KMS-11 (cell line): ENCODE results near the gene PBX3.

Experiments
- H2AFZ ChIP-seq: fragments of 200-600 bp; sonication (generic); 2 replicates; pipeline ENCODE4 v1.6.1; 2016; ENCODE audit warnings: antibody characterized with exemption, mixed run types, low read depth
- H3K27ac ChIP-seq: fragments of 200-600 bp; sonication (generic); 2 replicates; pipeline ENCODE4 v1.6.1; 2016; ENCODE audit warnings: mild to moderate bottlenecking, mixed run types
- H3K27me3 ChIP-seq: fragments of 200-600 bp; sonication (generic); 2 replicates; pipeline ENCODE4 v1.6.1; 2017; ENCODE audit warnings: mild to moderate bottlenecking, low read depth, mixed run types, moderate library complexity; ENCODE audit not compliant: insufficient read depth
- H3K36me3 ChIP-seq: fragments of 200-600 bp; sonication (generic); 2 replicates; pipeline ENCODE4 v1.6.1; 2017; ENCODE audit warnings: mild to moderate bottlenecking, mixed run types; ENCODE audit not compliant: insufficient read depth
- H3K4me1 ChIP-seq: fragments of 200-600 bp; sonication (generic); 2 replicates; pipeline ENCODE4 v1.6.1; 2016; ENCODE audit warnings: mild to moderate bottlenecking, low read depth, mixed run types; ENCODE audit not compliant: poor library complexity, severe bottlenecking
- H3K4me2 ChIP-seq: fragments of 200-600 bp; sonication (generic); 2 replicates; pipeline ENCODE4 v1.7.0; 2016; ENCODE audit warnings: mild to moderate bottlenecking, mixed run types
- H3K4me3 ChIP-seq: fragments of 200-600 bp; sonication (generic); IDR thresholded peaks from 2 replicates; pipeline ENCODE4 v1.6.1; 2017; ENCODE audit warnings: low read depth, low read length, mixed read lengths; ENCODE audit not compliant: insufficient read depth
- H3K79me2 ChIP-seq: fragments of 200-600 bp; sonication (generic); 2 replicates; pipeline ENCODE4 v1.6.1; 2016; ENCODE audit warnings: low read depth, mixed run types; ENCODE audit not compliant: insufficient read depth
- H3K9ac ChIP-seq: fragments of 200-600 bp; sonication (generic); 2 replicates; pipeline ENCODE4 v1.6.1; 2016; ENCODE audit warnings: mild to moderate bottlenecking, mixed run types
- H4K20me1 ChIP-seq: fragments of 200-600 bp; sonication (generic); 2 replicates; pipeline ENCODE4 v1.6.1; 2016; ENCODE audit warnings: mild to moderate bottlenecking, mixed run types; ENCODE audit not compliant: insufficient read depth
- CTCF ChIP-seq: fragments of 200-600 bp; sonication (generic); conservative IDR thresholded peaks from 2 replicates; pipeline ENCODE4 v1.6.1; 2017; ENCODE audit warnings: low read depth, mild to moderate bottlenecking, antibody characterized with exemption, low read length, moderate library complexity, mixed read lengths

PBX3 gene

GRCh38 chr9:125931211-125931610 lies 184.0 kb downstream of the PBX3 start:
- peaks cover 34% of the 10 kb centered on the region for H3K79me2 ChIP-seq
- TF ChIP-seq CTCF: no peak
- no peaks in the 10 kb centered on the region; the same call in 1 of the 2 replicates for H4K20me1 ChIP-seq
- H2AFZ ChIP-seq: no peak overlapping the region
- H3K27me3 ChIP-seq: no peaks in the 10 kb centered on the region
- peaks cover 9% of the 10 kb centered on the region for H3K4me1 ChIP-seq
- H3K36me3 ChIP-seq: peaks cover 4% of the 10 kb centered on the region; the same call in 1 of the 2 replicates
- H3K4me2 ChIP-seq: no peak overlapping the region
- no peak overlapping the region for H3K27ac ChIP-seq
- no peak overlapping the region for H3K4me3 ChIP-seq
- H3K9ac ChIP-seq: no peak overlapping the region

GRCh38 chr9:125932012-125932411 lies 184.8 kb downstream of the PBX3 start:
- Histone ChIP-seq H3K4me2 (no peak overlapping the region), H3K9ac (no peak overlapping the region), H4K20me1 (no peaks in the 10 kb centered on the region; the same call in 1 of the 2 replicates), H3K4me3 (no peak overlapping the region), H3K4me1 (peaks cover 9% of the 10 kb centered on the region), H2AFZ (no peak overlapping the region), H3K36me3 (peaks cover 7% of the 10 kb centered on the region; the same call in 1 of the 2 replicates), H3K79me2 (peaks cover 26% of the 10 kb centered on the region), H3K27me3 (no peaks in the 10 kb centered on the region), H3K27ac (no peak overlapping the region)
- no peak for TF ChIP-seq CTCF

GRCh38 chr9:125932746-125933455 lies 185.7 kb downstream of the PBX3 start:
- TF ChIP-seq CTCF: no peak
- Histone ChIP-seq H3K4me1 (peaks cover 9% of the 10 kb centered on the region), H3K36me3 (peaks cover 7% of the 10 kb centered on the region; the same call in 1 of the 2 replicates), H3K4me3 (no peak overlapping the region), H3K79me2 (peaks cover 21% of the 10 kb centered on the region; the same call in 1 of the 2 replicates), H2AFZ (no peak overlapping the region), H3K9ac (no peak overlapping the region), H3K27ac (no peak overlapping the region), H3K4me2 (no peak overlapping the region), H4K20me1 (no peaks in the 10 kb centered on the region; the same call in 1 of the 2 replicates), H3K27me3 (no peaks in the 10 kb centered on the region)

GRCh38 chr9:125942125-125942524 lies 195.0 kb downstream of the PBX3 start:
- no peaks in the 10 kb centered on the region for H4K20me1 ChIP-seq
- peaks cover 3% of the 10 kb centered on the region for H3K36me3 ChIP-seq
- no peak overlapping the region for H3K9ac ChIP-seq
- H2AFZ ChIP-seq: no peak overlapping the region
- H3K4me3 ChIP-seq: no peak overlapping the region
- H3K27ac ChIP-seq: no peak overlapping the region
- H3K4me1 ChIP-seq: no peaks in the 10 kb centered on the region
- H3K27me3 ChIP-seq: no peaks in the 10 kb centered on the region
- peaks cover 4% of the 10 kb centered on the region; the same call in 1 of the 2 replicates for H3K79me2 ChIP-seq
- TF ChIP-seq CTCF: no peak
- H3K4me2 ChIP-seq: no peak overlapping the region
